SK-N-SH (cell line): Measurements from ENCODE around the gene CCDC172. TPM values are rescaled to one million over a fixed set of nuclear protein-coding genes. Genes with fewer than 3 reads are reported as not detected.

Experiments
- CTCF ChIA-PET: fragments of 300-600, 350-600 bp; formaldehyde crosslinking; extraction: SDS; loops from one replicate; lab custom pipeline; 2021; lab: Yijun Ruan, JAX
- POLR2A ChIA-PET: fragments of 350-600 bp; sonication (Branson Sonifier 250); formaldehyde crosslinking; extraction: SDS; loops from one replicate; lab custom pipeline; 2020; ENCODE audit warnings: antibody characterized with exemption, inconsistent platforms; lab: Yijun Ruan, JAX
- DNase-seq: peaks from one replicate; pipeline ENCODE4 v3.0.0; 2012
- H2AFZ ChIP-seq: fragments of 200-600 bp; sonication (generic); 2 replicates; pipeline ENCODE4 v1.8.1; 2016; ENCODE audit warnings: antibody characterized with exemption, mild to moderate bottlenecking, low read depth
- H3F3A ChIP-seq: fragments of 200-600 bp; sonication (generic); replicated peaks from 2 replicates; pipeline ENCODE3; 2016; ENCODE audit warnings: antibody characterized with exemption, mild to moderate bottlenecking; ENCODE audit not compliant: insufficient read depth
- H3K27ac ChIP-seq, 2 experiments: fragments of 200-500 bp in 1 of 2; fragments of 200-600 bp in 1 of 2; sonication (Bioruptor generic) in 1 of 2; sonication (generic), shearing (Covaris generic) in 1 of 2; 2 replicates each; pipeline versions ENCODE4 v1.5.1 to v1.6.1; 2014 to 2016; ENCODE audit warnings: low read depth in 2 of 2, inconsistent platforms in 1 of 2, low read length in 1 of 2, mild to moderate bottlenecking in 1 of 2, mixed read lengths in 1 of 2
- H3K27me3 ChIP-seq: fragments of 200-600 bp; sonication (generic), shearing (Covaris generic); 2 replicates; pipeline ENCODE4 v1.6.1; 2016; ENCODE audit warnings: mixed run types; ENCODE audit not compliant: insufficient read depth
- H3K36me3 ChIP-seq, 2 experiments: fragments of 200-500 bp in 1 of 2; fragments of 200-600 bp in 1 of 2; sonication (Bioruptor generic) in 1 of 2; sonication (generic) in 1 of 2; replicated peaks in 1 of 2; 2 replicates each; pipeline versions ENCODE3 to v1.5.1; 2014 to 2016; ENCODE audit warnings: low read length in 1 of 2, mild to moderate bottlenecking in 1 of 2; ENCODE audit not compliant: insufficient read depth in 2 of 2, control insufficient read depth in 1 of 2
- H3K4me1 ChIP-seq, 2 experiments: fragments of 200-500 bp in 1 of 2; fragments of 200-600 bp in 1 of 2; sonication (Bioruptor generic) in 1 of 2; sonication (generic), shearing (Covaris generic) in 1 of 2; 2 replicates each; pipeline versions ENCODE4 v1.5.1 to v1.6.1; 2014 to 2016; ENCODE audit warnings: low read depth in 1 of 2, low read length in 1 of 2, mixed run types in 1 of 2; ENCODE audit not compliant: insufficient read depth in 2 of 2, control insufficient read depth in 1 of 2
- H3K4me2 ChIP-seq: fragments of 200-600 bp; sonication (generic), shearing (Covaris generic); 2 replicates; pipeline ENCODE4 v1.6.1; 2017; ENCODE audit warnings: mixed run types
- H3K4me3 ChIP-seq, 2 experiments: fragments of 200-500 bp in 1 of 2; fragments of 200-600 bp in 1 of 2; sonication (Bioruptor generic) in 1 of 2; sonication (generic), shearing (Covaris generic) in 1 of 2; 2 replicates each; pipeline versions ENCODE4 v1.5.1 to v1.8.1; 2014 to 2016; ENCODE audit warnings: low read depth in 2 of 2, inconsistent platforms in 1 of 2, low read length in 1 of 2, mild to moderate bottlenecking in 1 of 2, mixed read lengths in 1 of 2, moderate library complexity in 1 of 2
- H3K79me2 ChIP-seq: fragments of 200-600 bp; sonication (generic); 2 replicates; pipeline ENCODE4 v1.8.1; 2017; ENCODE audit warnings: mild to moderate bottlenecking; ENCODE audit not compliant: insufficient read depth
- H3K9ac ChIP-seq: fragments of 200-600 bp; sonication (generic); 2 replicates; pipeline ENCODE4 v1.6.1; 2017; ENCODE audit warnings: mixed run types
- H3K9me2 ChIP-seq: fragments of 200-600 bp; sonication (generic); 2 replicates; pipeline ENCODE4 v1.6.1; 2017; ENCODE audit warnings: mixed run types
- H3K9me3 ChIP-seq: fragments of 200-600 bp; sonication (generic); 2 replicates; pipeline ENCODE4 v1.6.1; 2017; ENCODE audit warnings: mixed run types, mild to moderate bottlenecking, moderate library complexity
- H4K20me1 ChIP-seq: fragments of 200-600 bp; sonication (generic); 2 replicates; pipeline ENCODE4 v1.6.1; 2017; ENCODE audit warnings: mild to moderate bottlenecking, mixed run types; ENCODE audit not compliant: insufficient read depth
- CHD2 ChIP-seq: fragments of 150-350 bp; IDR thresholded peaks from 2 replicates; pipeline ENCODE4 v1.6.1; 2018; ENCODE audit warnings: low read length; ENCODE audit not compliant: partially characterized antibody
- EP300 ChIP-seq, 2 experiments: IDR thresholded peaks; 2 replicates each; pipeline versions ENCODE4 v1.4.0 to v1.6.1; 2012; ENCODE audit warnings: borderline replicate concordance in 1 of 2, low read depth in 1 of 2, low read length in 1 of 2
- FOSL2 ChIP-seq: IDR thresholded peaks from 2 replicates; pipeline ENCODE4 v1.4.0; 2012; ENCODE audit warnings: low read depth, mild to moderate bottlenecking, moderate library complexity, borderline replicate concordance
- MAX ChIP-seq: IDR thresholded peaks from 2 replicates; pipeline ENCODE4 v1.4.0; 2012; ENCODE audit warnings: low read depth
- MEF2A ChIP-seq: IDR thresholded peaks from 2 replicates; pipeline ENCODE4 v1.4.0; 2012; ENCODE audit warnings: low read depth, borderline replicate concordance
- MXI1 ChIP-seq: IDR thresholded peaks from 2 replicates; pipeline ENCODE4 v1.6.1; 2012; ENCODE audit warnings: mild to moderate bottlenecking, low read depth, low read length, improper control_type of control experiment
- NFIC ChIP-seq: IDR thresholded peaks from 2 replicates; pipeline ENCODE4 v1.4.0; 2012; ENCODE audit warnings: borderline replicate concordance
- NRF1 ChIP-seq: IDR thresholded peaks from 2 replicates; pipeline ENCODE4 v1.6.1; 2012; ENCODE audit warnings: low read depth, mild to moderate bottlenecking, low read length
- PBX3 ChIP-seq: IDR thresholded peaks from 2 replicates; pipeline ENCODE4; 2012
- SIN3A ChIP-seq: IDR thresholded peaks from 2 replicates; pipeline ENCODE4 v1.6.1; 2012; ENCODE audit warnings: low read depth, mild to moderate bottlenecking, low read length, moderate library complexity, borderline replicate concordance
- SMC3 ChIP-seq: IDR thresholded peaks from 2 replicates; pipeline ENCODE4 v1.6.1; 2012; ENCODE audit warnings: low read depth, low read length, improper control_type of control experiment
- TAF1 ChIP-seq: IDR thresholded peaks from 2 replicates; pipeline ENCODE4 v1.6.1; 2012; ENCODE audit warnings: low read depth, mild to moderate bottlenecking, low read length, moderate library complexity, borderline replicate concordance
- USF2 ChIP-seq: fragments of 150-350 bp; IDR thresholded peaks from 2 replicates; pipeline ENCODE4 v1.6.1; 2017; ENCODE audit warnings: antibody characterized with exemption, low read length, low read depth, borderline replicate concordance
- YY1 ChIP-seq: IDR thresholded peaks from 2 replicates; pipeline ENCODE4 v1.4.0; 2012; ENCODE audit warnings: low read depth, mild to moderate bottlenecking
- ZBTB33 ChIP-seq: IDR thresholded peaks from 2 replicates; pipeline ENCODE4 v1.4.0; 2012; ENCODE audit warnings: low read depth, borderline replicate concordance
- WGBS: methylation state at CpG from one replicate; pipeline ENCODE4 v1.1.6; 2017; ENCODE audit warnings: low lambda C conversion rate; 5-methylcytosine and 5-hydroxymethylcytosine counted together
- polyA plus RNA-seq, 3 experiments: library from polyadenylated mRNA; depleted of rRNA; stranded (reverse); fragments of >200 nt; gene quantifications; 2 replicates each; pipeline ENCODE4 v1.2.3, GENCODE V29; 2012

CCDC172 gene
- polyA plus RNA-seq, 1 of the 3 experiments (the other 2 are of a cell fraction): not detected

- no peaks in the 10 kb centered on the region for H4K20me1 ChIP-seq
- H3K4me2 ChIP-seq: no peak overlapping the region
- DNase-seq: no peak
- H3K4me1 ChIP-seq: no peaks in the 10 kb centered on the region
- no peaks in the 10 kb centered on the region for H3F3A ChIP-seq
- H3K27ac ChIP-seq: no peak overlapping the region
- H3K9ac ChIP-seq: no peak overlapping the region
- no peaks in the 10 kb centered on the region for H3K36me3 ChIP-seq
- H3K9me2 ChIP-seq: no peaks in the 10 kb centered on the region
- no peaks in the 10 kb centered on the region for H3K27me3 ChIP-seq
- H3K79me2 ChIP-seq: no peaks in the 10 kb centered on the region
- no peak overlapping the region for H2AFZ ChIP-seq
- H3K9me3 ChIP-seq: no peaks in the 10 kb centered on the region
- 63% methylated on average over 1 of the region's 1 CpG for WGBS
- H3K4me3 ChIP-seq: no peak overlapping the region
- ChIA-PET POLR2A (no interaction called here), CTCF (no interaction called here)
- no peak for TF ChIP-seq PBX3
- no peak for TF ChIP-seq EP300 (IDR thresholded peaks at IDR 0.05; ENCODE audit: borderline replicate concordance in 1 of 2, low read depth in 1 of 2, low read length in 1 of 2)
- no peak for TF ChIP-seq MXI1
- no peak for TF ChIP-seq MAX
- TF ChIP-seq NRF1: no peak
- no peak for TF ChIP-seq YY1
- no peak for TF ChIP-seq ZBTB33
- no peak for TF ChIP-seq MEF2A
- TF ChIP-seq USF2: no peak
- no peak for TF ChIP-seq SIN3A
- no peak for TF ChIP-seq TAF1
- TF ChIP-seq CHD2: no peak
- no peak for TF ChIP-seq SMC3
- no peak for TF ChIP-seq NFIC
- TF ChIP-seq FOSL2: no peak
Observed at GRCh38 chr10:116418389-116418788, 94.1 kb downstream of the CCDC172 start.
